ENCODE results near the gene TRIM2. TPM values are rescaled to one million over a fixed set of nuclear protein-coding genes. Genes with fewer than 3 reads are reported as not detected.

Gene TRIM2
- total RNA-seq, 1 donor from 2014 or later, result 40.8 TPM

DNA sequence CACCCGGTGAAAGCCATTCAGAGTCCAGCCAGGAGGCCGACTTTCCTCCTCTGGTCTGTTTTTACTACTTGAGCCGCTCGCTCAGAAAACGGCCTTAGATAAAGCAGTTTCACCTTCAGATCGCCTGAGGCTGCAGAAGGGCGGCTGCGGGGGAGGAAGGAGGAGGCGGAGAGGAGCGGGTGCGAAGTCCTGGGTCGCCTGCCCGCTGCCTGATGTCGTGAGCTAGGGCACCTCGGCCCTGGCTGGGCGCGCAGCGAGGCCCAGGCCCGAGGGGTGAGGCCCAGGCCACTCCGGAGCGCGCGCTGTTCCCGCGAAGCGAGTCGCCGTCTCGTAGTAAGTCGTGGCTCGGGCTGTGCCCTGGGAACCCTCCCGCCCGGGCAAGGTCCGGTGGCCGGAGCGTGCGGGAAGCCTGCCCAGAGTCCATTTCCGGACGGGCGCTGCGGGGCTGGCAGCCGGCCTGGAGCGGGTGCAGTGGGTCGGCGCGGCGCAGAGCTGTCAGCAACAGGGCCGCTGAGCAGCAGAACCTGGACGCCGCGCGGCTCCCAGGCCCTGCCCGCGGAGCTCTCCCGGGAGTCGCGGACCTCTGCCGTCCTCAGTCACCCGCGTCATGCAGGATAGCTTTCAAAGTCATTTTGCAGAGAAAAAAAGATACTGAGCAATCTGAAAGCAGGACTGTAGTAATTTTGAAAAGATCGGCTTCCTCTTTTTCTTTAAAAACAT lies 18.6 kb downstream of the TRIM2 start:
- no peak for DNase-seq (ENCODE audit: low read depth)
- TF ChIP-seq, protein P1, sequence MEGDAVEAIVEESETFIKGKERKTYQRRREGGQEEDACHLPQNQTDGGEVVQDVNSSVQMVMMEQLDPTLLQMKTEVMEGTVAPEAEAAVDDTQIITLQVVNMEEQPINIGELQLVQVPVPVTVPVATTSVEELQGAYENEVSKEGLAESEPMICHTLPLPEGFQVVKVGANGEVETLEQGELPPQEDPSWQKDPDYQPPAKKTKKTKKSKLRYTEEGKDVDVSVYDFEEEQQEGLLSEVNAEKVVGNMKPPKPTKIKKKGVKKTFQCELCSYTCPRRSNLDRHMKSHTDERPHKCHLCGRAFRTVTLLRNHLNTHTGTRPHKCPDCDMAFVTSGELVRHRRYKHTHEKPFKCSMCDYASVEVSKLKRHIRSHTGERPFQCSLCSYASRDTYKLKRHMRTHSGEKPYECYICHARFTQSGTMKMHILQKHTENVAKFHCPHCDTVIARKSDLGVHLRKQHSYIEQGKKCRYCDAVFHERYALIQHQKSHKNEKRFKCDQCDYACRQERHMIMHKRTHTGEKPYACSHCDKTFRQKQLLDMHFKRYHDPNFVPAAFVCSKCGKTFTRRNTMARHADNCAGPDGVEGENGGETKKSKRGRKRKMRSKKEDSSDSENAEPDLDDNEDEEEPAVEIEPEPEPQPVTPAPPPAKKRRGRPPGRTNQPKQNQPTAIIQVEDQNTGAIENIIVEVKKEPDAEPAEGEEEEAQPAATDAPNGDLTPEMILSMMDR (conservative IDR thresholded peaks at IDR 0.05; ENCODE audit: low read depth, low read length), result no peak
- peak overlapping the region; percentile 62 for H3K4me3 ChIP-seq (ENCODE audit: low read depth, low read length)

DNA sequence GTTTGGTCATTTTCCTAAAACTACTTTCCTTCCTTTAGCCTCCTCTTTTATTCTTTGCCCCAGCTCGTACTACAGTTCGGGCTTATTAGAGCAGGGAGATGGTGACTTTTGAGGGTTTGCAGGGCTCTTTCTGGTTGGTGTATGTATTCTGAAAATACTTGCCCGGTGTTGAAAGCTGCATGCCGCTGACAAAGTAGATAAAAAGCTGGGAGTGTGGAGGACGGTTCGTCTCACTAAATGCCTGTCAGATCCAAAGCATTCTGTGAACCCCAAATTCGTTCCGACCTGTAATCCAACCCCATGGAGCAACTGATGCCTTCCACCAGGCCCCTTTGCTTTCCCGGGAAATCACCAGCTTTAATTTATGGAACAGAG lies 19.2 kb downstream of the TRIM2 start:
- TF ChIP-seq, protein P1 (conservative IDR thresholded peaks at IDR 0.05; ENCODE audit: low read depth, low read length), result no peak
- peak overlapping the region; percentile 62 for H3K4me3 ChIP-seq (ENCODE audit: low read depth, low read length)
- DNase-seq (ENCODE audit: low read depth), result no peak

DNA sequence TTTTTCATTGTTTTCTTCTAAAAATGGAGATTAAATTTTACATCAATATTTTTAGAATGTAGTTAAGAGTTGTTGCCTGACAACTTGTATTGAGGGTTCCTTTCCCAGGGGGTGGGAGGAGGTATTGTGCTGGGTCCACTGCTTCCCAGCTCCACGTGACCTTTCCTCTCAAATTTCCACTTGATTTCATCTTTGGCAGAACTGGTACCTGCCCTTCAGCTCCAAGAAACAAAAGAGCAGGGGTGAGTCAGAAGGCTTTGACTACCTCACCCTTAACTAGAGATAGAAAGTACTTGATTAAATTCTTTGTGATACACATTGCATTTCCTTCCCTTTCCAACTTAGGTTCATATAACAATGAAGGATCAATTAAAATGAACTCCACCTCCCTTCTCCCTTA lies 19.7 kb downstream of the TRIM2 start:
- DNase-seq (ENCODE audit: low read depth), result no peak
- peak overlapping the region; percentile 62 for H3K4me3 ChIP-seq (ENCODE audit: low read depth, low read length)
- TF ChIP-seq, protein P1 (conservative IDR thresholded peaks at IDR 0.05; ENCODE audit: low read depth, low read length), result no peak

DNA sequence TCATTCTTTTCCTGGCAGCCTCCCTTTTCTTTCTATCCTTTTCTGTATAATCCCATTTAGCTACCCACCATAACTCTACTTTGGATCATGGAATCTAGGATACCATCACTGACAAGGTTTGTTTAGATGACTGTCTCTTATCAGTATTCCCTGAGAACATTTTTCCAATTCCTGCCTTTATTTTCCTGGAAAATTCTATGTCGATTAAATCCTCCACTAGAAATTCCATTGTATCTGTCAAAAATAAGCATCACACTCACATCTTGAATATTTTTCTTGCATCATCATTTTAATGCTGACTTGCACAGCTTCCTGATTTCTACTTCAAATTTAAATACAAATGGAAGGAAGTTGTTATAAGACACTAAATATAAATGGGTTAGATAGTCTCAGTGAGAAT lies 20.2 kb downstream of the TRIM2 start:
- H3K4me3 ChIP-seq (ENCODE audit: low read depth, low read length), result no peak overlapping the region
- TF ChIP-seq, protein P1 (conservative IDR thresholded peaks at IDR 0.05; ENCODE audit: low read depth, low read length), result no peak
- no peak for DNase-seq (ENCODE audit: low read depth)

DNA sequence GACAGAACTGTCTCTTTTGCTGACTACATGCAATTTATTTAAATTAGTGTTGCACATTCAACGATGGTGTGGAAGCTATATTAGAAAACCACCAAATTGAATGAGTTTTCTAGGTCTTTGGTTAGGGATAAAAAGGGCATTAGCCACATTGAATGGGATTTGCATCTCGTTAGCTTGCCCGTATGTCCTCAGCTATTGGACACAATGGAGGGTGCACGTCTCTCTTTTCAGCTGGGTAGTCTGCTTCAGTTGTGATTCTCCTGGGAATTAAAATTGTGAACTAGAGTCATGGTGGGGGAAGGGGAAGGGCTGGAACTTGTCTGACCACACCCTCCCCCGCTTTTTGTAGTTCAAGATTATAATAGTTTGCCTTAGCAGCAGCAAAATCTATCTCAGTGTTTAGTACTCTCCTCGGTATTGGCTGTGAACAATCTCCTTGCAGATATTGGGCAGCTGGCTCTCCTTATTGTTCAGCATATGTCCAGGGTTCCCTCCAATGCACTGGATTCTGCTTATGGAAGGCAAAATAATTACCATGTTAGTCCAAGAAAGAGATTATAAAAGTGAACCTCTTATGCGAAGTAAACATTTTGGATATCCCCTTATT lies 23.3 kb downstream of the TRIM2 start:
- DNase-seq (ENCODE audit: low read depth), result no peak
- no peak overlapping the region for H3K4me3 ChIP-seq (ENCODE audit: low read depth, low read length)
- TF ChIP-seq, protein P1 (conservative IDR thresholded peaks at IDR 0.05; ENCODE audit: low read depth, low read length), result no peak

DNA sequence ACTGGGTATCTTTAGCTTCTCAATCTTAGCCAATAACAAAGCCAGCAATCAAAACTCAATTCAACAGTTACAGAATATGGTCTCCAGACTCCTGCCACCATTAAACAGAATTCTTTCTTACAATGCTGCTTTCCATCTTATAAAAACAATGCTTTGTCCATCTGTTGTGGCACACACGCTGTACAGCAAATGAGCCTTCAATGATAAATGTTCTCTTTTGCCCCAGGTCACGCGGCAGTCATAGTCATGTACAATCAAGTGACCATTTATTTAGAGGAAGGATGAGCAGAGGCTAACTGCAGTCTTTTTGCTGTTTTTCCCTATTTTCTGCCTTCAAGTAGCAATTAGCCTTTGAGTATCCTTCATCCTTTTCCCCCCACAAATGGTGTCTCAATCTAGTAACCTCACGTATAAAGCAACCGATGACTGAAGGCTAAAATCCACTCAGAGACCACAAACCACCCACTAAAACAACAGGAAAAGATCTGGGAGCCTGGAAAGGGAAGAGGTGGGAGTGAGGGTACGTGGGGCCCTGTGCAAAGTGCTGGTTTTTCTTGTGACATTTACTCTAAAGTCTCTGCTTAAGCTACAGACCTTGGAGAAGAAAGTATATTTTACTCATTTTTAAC lies 24.4 kb downstream of the TRIM2 start:
- DNase-seq (ENCODE audit: low read depth), result no peak
- H3K4me3 ChIP-seq (ENCODE audit: low read depth, low read length), result no peak overlapping the region
- TF ChIP-seq, protein P1 (conservative IDR thresholded peaks at IDR 0.05; ENCODE audit: low read depth, low read length), result no peak
